CD14-positive monocyte (primary cell): ENCODE results near the gene RREB1. TPM values are rescaled to one million over a fixed set of nuclear protein-coding genes. Genes with fewer than 3 reads are reported as not detected.

Experiments used
- DNase-seq, 3 donors: peaks; one replicate each; pipeline ENCODE4 v3.0.0-alpha.2; 2011 to 2022
- H2AFZ ChIP-seq: 2 replicates; pipeline ENCODE4 v1.6.0; 2012; ENCODE audit warnings: mild to moderate bottlenecking, low read depth, low read length, inconsistent platforms; ENCODE audit not compliant: insufficient read depth, poor library complexity, severe bottlenecking
- H3K27ac ChIP-seq, 2 donors: 1 replicate in 1 of 2; 2 replicates in 1 of 2; pipeline ENCODE4 v1.5.1; 2012 to 2013; ENCODE audit warnings: low read length in 2 of 2, control low read depth in 1 of 2, inconsistent platforms in 1 of 2, low read depth in 1 of 2, mild to moderate bottlenecking in 1 of 2
- H3K27me3 ChIP-seq, 2 donors: one replicate each; pipeline versions ENCODE4 v1.6.0 to v1.6.1; 2011 to 2013; ENCODE audit warnings: low read length in 2 of 2; ENCODE audit not compliant: control insufficient read depth in 2 of 2, insufficient read depth in 2 of 2
- H3K36me3 ChIP-seq, 2 donors: replicated peaks in 1 of 2; 1 replicate in 1 of 2; 2 replicates in 1 of 2; pipeline versions ENCODE4 v1.5.1 to v1.6.1; 2012 to 2013; ENCODE audit warnings: low read length in 2 of 2, control low read depth in 1 of 2, inconsistent platforms in 1 of 2, mild to moderate bottlenecking in 1 of 2; ENCODE audit not compliant: insufficient read depth in 2 of 2, control insufficient read depth in 1 of 2
- H3K4me1 ChIP-seq, 2 donors: 1 replicate in 1 of 2; 2 replicates in 1 of 2; pipeline versions ENCODE4 v1.5.1 to v1.6.1; 2012 to 2013; ENCODE audit warnings: low read length in 2 of 2, control low read depth in 1 of 2, inconsistent platforms in 1 of 2, mild to moderate bottlenecking in 1 of 2, moderate library complexity in 1 of 2; ENCODE audit not compliant: insufficient read depth in 2 of 2, control insufficient read depth in 1 of 2
- H3K4me2 ChIP-seq: replicated peaks from 2 replicates; pipeline ENCODE3; 2012; ENCODE audit warnings: low read length, moderate library complexity, mild to moderate bottlenecking; ENCODE audit not compliant: poor library complexity, severe bottlenecking; ENCODE audit errors: extremely low read depth
- H3K4me3 ChIP-seq, 3 experiments: fragments of 200-600 bp in 1 of 3; sonication (generic) in 1 of 3; replicated peaks in 1 of 3; 1 replicate in 2 of 3; 2 replicates in 1 of 3; pipeline ENCODE4 v1.5.1; 2011 to 2013; ENCODE audit warnings: low read length in 3 of 3, mild to moderate bottlenecking in 3 of 3, control low read depth in 2 of 3, low read depth in 2 of 3, inconsistent platforms in 1 of 3, moderate library complexity in 1 of 3
- H3K79me2 ChIP-seq: 2 replicates; pipeline ENCODE4 v1.6.0; 2012; ENCODE audit warnings: mild to moderate bottlenecking, control low read depth, inconsistent platforms, low read length, moderate library complexity; ENCODE audit not compliant: insufficient read depth
- H3K9ac ChIP-seq: 2 replicates; pipeline ENCODE4 v1.6.0; 2017; ENCODE audit warnings: low read length, mild to moderate bottlenecking; ENCODE audit not compliant: insufficient read depth, poor library complexity, severe bottlenecking
- H3K9me3 ChIP-seq, 2 donors: replicated peaks in 1 of 2; 1 replicate in 1 of 2; 2 replicates in 1 of 2; pipeline versions ENCODE4 v1.5.1 to v1.6.1; 2012 to 2013; ENCODE audit warnings: low read length in 2 of 2, control low read depth in 1 of 2; ENCODE audit not compliant: control insufficient read depth in 1 of 2, insufficient read depth in 1 of 2
- H4K20me1 ChIP-seq: 2 replicates; pipeline ENCODE4 v1.6.0; 2012; ENCODE audit warnings: mild to moderate bottlenecking, low read length, control low read depth, moderate library complexity; ENCODE audit not compliant: insufficient read depth
- H3K27ac Mint-ChIP-seq, 7 donors: one replicate each; pipeline ENCODE4 v1.8.0; 2020; ENCODE audit warnings: mild to moderate bottlenecking in 7 of 7, mixed read lengths in 7 of 7, moderate library complexity in 6 of 7, inconsistent platforms in 2 of 7
- H3K27me3 Mint-ChIP-seq, 3 donors: one replicate each; pipeline ENCODE4 v1.8.0; 2021 to 2022; ENCODE audit warnings: low read depth in 3 of 3, mild to moderate bottlenecking in 3 of 3, mixed read lengths in 3 of 3, moderate library complexity in 3 of 3, inconsistent platforms in 1 of 3
- H3K36me3 Mint-ChIP-seq, 2 donors: one replicate each; pipeline ENCODE4 v1.8.0; 2020; ENCODE audit warnings: mixed read lengths in 2 of 2, inconsistent platforms in 1 of 2, mild to moderate bottlenecking in 1 of 2
- H3K4me1 Mint-ChIP-seq: one replicate; pipeline ENCODE4 v1.8.0; 2020; ENCODE audit warnings: mild to moderate bottlenecking, mixed read lengths
- H3K4me3 Mint-ChIP-seq, 2 donors: one replicate each; pipeline ENCODE4 v1.8.0; 2020; ENCODE audit warnings: mild to moderate bottlenecking in 2 of 2, mixed read lengths in 2 of 2, moderate library complexity in 1 of 2
- H3K9me3 Mint-ChIP-seq, 7 donors: one replicate each; pipeline ENCODE4 v1.8.0; 2020 to 2022; ENCODE audit warnings: mixed read lengths in 7 of 7, mild to moderate bottlenecking in 6 of 7, moderate library complexity in 6 of 7, inconsistent platforms in 2 of 7
- CTCF ChIP-seq: fragments of 200-600 bp; IDR thresholded peaks from one replicate; pipeline ENCODE4 v1.8.0; 2022; ENCODE audit warnings: antibody characterized with exemption, mild to moderate bottlenecking
- WGBS: methylation state at CpG from one replicate; pipeline ENCODE4 v1.1.5; 2013; ENCODE audit warnings: missing lambda C conversion rate; ENCODE audit not compliant: insufficient coverage; 5-methylcytosine and 5-hydroxymethylcytosine counted together
- intact Hi-C, 2 donors: fragments of 100-400 bp; cut with micrococcal nuclease; formaldehyde crosslinking; loops; one replicate each; pipeline versions ENCODE4 v1.15.0 to v1.15.1; 2023
- polyA plus RNA-seq, 3 donors: library from polyadenylated mRNA; depleted of rRNA in 1 of 3; unstranded in 2 of 3; stranded (reverse) in 1 of 3; fragments of 300-500 nt in 2 of 3; fragments of >200 nt in 1 of 3; fragmentation: Illumina TruSeq in 2 of 3; gene quantifications; 1 replicate in 2 of 3; 2 replicates in 1 of 3; pipeline ENCODE4 v1.2.3, GENCODE V29; 2012 to 2021

RREB1 gene
- polyA plus RNA-seq, 3 donors: 2.1 to 15.3 (median 5.6) TPM

- peaks cover 68% of the 10 kb centered on the region for H3K4me1 Mint-ChIP-seq
- H3K4me1 ChIP-seq: peaks cover 57 to 65% of the 10 kb centered on the region in 2 donors
- peak overlapping the region in 5 of 7 donors; percentile 11 to 65 (median 48) for H3K27ac Mint-ChIP-seq
- no peak overlapping the region for H3K4me2 ChIP-seq
- H3K9me3 ChIP-seq: no peaks in the 10 kb centered on the region
- TF ChIP-seq CTCF: no peak
- peaks cover 3 to 14% of the 10 kb centered on the region in 2 donors for H3K36me3 Mint-ChIP-seq
- H3K27ac ChIP-seq: no peak overlapping the region
- no peaks in the 10 kb centered on the region for H3K79me2 ChIP-seq
- 99% methylated on average over 8 of the region's 8 CpGs for WGBS
- H3K9ac ChIP-seq: no peak overlapping the region
- H3K27me3 Mint-ChIP-seq: peaks cover 0 to 6% (median 2%) of the 10 kb centered on the region in 3 donors
- H3K36me3 ChIP-seq: no peaks in the 10 kb centered on the region
- intact Hi-C loops: loop anchor here in 1 of 2 donors (10.0 kb wide), 1 partner anchor 118 kb away; the partner anchor contains the start of genes CAGE1 and RIOK1
- no peak overlapping the region for H3K4me3 ChIP-seq
- peaks cover 0 to 10% (median 3%) of the 10 kb centered on the region in 7 donors for H3K9me3 Mint-ChIP-seq
- H4K20me1 ChIP-seq: no peaks in the 10 kb centered on the region
- no peak overlapping the region for H3K4me3 Mint-ChIP-seq
- H2AFZ ChIP-seq: no peak overlapping the region
- no peak for DNase-seq
- no peaks in the 10 kb centered on the region for H3K27me3 ChIP-seq
These were observed 159.3 kb downstream of the RREB1 start for GRCh38 chr6:7267071-7267465.

- 76% methylated on average over 9 of the region's 13 CpGs for WGBS
- Histone ChIP-seq H3K4me3 (no peak overlapping the region), H3K9ac (no peak overlapping the region), H4K20me1 (no peaks in the 10 kb centered on the region), H3K4me2 (no peak overlapping the region), H3K36me3 (no peaks in the 10 kb centered on the region), H3K9me3 (no peaks in the 10 kb centered on the region), H3K79me2 (no peaks in the 10 kb centered on the region), H3K27ac (no peak overlapping the region), H3K4me1 (peaks cover 52 to 60% of the 10 kb centered on the region in 2 donors), H3K27me3 (no peaks in the 10 kb centered on the region), H2AFZ (no peak overlapping the region)
- intact Hi-C loops: loop anchor here in 1 of 2 donors (10.0 kb wide), 1 partner anchor 117 kb away; the partner anchor contains the start of genes CAGE1 and RIOK1
- H3K27me3 Mint-ChIP-seq: peaks cover 0 to 4% (median 2%) of the 10 kb centered on the region in 3 donors
- DNase-seq: peak; percentile 51 to 69 (median 60)
- peaks cover 0 to 10% (median 3%) of the 10 kb centered on the region in 7 donors for H3K9me3 Mint-ChIP-seq
- no peak for TF ChIP-seq CTCF
- H3K4me3 Mint-ChIP-seq: no peak overlapping the region
- peaks cover 3 to 14% of the 10 kb centered on the region in 2 donors for H3K36me3 Mint-ChIP-seq
- peak overlapping the region in 6 of 7 donors; percentile 29 to 84 (median 56) for H3K27ac Mint-ChIP-seq
- peaks cover 63% of the 10 kb centered on the region for H3K4me1 Mint-ChIP-seq
These were observed 159.8 kb downstream of the RREB1 start for GRCh38 chr6:7267466-7268091.
